ENCODE data around the gene OOSP3.

DNA sequence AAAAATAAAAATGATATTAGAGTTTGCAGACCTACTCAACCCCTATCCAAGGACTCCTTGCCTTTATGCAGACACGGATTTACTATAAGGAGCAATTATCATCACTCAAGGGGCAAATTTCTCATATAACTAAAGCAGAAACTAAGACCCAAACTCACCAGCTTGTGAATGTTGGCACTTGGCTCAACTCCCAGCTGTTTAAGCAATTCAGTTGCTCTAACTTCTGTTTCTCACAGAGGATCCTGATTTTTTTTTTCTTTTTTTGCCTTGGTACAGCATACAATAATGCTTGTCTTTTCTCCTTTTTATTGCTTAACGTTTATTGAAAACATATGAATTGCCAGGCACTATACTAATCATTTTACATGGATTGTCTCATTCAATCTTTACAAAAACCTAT lies 23.7 kb upstream of the OOSP3 start:
- TF ChIP-seq, protein P1, sequence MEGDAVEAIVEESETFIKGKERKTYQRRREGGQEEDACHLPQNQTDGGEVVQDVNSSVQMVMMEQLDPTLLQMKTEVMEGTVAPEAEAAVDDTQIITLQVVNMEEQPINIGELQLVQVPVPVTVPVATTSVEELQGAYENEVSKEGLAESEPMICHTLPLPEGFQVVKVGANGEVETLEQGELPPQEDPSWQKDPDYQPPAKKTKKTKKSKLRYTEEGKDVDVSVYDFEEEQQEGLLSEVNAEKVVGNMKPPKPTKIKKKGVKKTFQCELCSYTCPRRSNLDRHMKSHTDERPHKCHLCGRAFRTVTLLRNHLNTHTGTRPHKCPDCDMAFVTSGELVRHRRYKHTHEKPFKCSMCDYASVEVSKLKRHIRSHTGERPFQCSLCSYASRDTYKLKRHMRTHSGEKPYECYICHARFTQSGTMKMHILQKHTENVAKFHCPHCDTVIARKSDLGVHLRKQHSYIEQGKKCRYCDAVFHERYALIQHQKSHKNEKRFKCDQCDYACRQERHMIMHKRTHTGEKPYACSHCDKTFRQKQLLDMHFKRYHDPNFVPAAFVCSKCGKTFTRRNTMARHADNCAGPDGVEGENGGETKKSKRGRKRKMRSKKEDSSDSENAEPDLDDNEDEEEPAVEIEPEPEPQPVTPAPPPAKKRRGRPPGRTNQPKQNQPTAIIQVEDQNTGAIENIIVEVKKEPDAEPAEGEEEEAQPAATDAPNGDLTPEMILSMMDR (IDR thresholded peaks at IDR 0.05): no peak
- TF ChIP-seq POLR2AphosphoS5 (IDR thresholded peaks at IDR 0.05): no peak
- no peak for TF ChIP-seq POLR2A (IDR thresholded peaks at IDR 0.05)
